NT2/D1 (cell line): Measurements from ENCODE around the gene PHF2.

Experiments
- SUZ12 ChIP-seq: IDR thresholded peaks from 2 replicates; pipeline ENCODE4 v1.6.1; 2011; ENCODE audit not compliant: insufficient read length, insufficient read depth; ENCODE audit errors: extremely low read depth
- YY1 ChIP-seq: IDR thresholded peaks from 2 replicates; pipeline ENCODE4 v1.6.1; 2011; ENCODE audit not compliant: insufficient read length, insufficient read depth
- ZNF274 ChIP-seq: IDR thresholded peaks from 2 replicates; pipeline ENCODE4 v1.6.1; 2011; ENCODE audit warnings: mild to moderate bottlenecking, low read depth, low read length

DNA sequence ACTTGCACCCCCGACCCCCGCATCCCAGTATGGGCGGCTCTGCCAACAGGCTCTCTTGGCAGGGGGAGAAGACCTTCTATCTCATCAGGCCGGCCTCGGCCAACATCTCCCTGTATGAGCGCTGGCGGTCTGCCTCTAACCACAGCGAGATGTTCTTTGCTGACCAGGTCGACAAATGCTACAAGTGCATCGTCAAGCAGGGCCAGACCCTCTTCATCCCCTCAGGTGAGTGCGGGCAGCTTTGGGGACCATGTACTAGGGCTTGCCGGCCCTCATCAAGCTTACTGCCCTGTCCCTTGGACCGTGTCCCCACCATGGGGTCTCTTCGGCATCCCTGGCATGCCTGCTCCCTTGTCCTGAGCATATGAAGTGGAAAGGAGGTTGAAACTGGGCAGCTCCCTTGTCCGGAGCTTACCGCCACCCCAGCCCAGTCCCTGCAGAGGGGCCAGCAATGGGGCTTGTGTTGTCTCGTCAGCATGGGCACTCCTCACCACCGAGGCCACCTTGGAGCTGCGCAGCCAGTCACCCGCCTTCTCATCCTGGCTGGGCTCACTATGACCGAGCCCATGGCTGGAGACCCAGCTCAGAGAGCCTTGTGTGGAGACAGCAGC, 78.1 kb downstream of the PHF2 start:
- no peak for TF ChIP-seq ZNF274
- no peak for TF ChIP-seq YY1
- TF ChIP-seq SUZ12: no peak
